Fibroblast of skin of scalp (primary cell): ENCODE data around the gene ALCAM.

Experiments used
- DNase-seq: peaks from one replicate; pipeline ENCODE4 v3.0.0-alpha.2; 2013

The ALCAM gene

DNA sequence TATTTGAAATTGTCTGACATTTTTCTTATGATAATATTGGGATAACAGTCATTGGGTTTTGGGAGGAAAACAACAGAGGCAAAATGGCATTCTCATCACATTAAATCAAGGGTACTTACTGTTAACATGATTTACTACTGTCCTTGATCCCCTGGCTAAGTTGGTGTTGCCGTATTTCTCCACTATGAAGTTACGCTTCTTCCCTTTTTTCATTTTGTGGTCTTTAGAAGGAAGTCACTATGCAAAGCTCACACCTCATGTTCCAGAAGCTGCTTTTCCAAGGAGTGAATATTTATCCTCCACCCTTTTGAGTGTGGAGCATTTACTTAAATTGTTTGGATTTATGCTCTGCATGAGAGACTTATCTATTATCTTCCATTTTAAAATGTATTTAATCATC, 63.7 kb downstream of the ALCAM start:
- DNase-seq = no peak

DNA sequence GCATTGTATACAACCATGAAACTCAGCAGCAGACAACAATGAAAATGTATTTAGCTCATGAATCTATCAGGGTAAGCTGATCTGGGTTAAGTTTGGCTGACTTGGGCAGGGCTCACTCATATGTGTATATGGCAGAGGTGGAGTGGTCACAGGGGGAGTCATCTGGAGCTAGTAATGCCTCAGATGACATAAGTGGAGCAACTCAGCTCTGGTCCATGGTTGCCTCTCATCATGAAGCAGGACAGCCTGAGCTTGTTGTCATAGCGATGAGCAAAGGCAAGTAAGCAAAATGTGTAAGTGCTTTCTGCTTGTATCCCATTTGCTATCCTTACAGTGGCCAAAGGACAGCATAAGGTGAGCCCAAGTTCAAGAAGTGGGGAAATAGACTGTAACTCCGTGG, 64.5 kb downstream of the ALCAM start:
- no peak for DNase-seq

DNA sequence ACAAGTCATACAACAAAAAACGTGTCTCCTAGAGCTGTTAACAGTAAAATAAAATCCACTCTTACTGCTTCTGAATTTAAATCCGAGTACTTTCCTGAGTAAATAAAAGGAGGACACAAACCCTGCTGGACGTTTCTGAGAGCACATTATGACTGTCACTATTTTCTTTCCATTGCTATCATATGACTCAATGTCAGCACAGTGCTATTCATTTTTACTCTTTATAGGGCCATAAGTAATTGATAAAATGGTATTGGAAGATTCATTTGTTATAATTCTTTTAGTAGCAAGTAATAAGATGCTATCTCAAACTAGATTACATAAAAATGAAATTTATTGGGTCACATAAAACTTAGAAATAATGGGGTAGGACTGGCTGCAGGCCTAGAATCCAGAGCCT, 68.6 kb downstream of the ALCAM start:
- DNase-seq = no peak

DNA sequence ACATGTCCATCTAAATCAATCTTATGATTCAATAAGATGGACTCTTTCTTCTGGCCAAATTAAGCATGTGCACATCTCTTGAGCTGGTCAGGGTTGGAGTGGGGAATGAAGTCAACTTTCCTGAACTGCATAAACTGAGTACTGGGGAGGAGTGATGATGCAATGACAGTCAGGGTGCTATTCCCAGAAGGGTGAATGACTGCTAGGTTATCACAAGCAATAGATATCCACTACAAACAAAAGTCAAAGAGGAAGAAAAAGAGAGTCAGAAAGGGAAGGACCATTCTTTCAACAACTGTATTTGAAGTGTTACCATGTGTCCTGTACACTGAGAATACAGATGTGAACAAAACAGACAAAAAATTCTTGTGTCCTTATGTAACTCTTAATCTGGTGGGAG, 70.0 kb downstream of the ALCAM start:
- no peak for DNase-seq

DNA sequence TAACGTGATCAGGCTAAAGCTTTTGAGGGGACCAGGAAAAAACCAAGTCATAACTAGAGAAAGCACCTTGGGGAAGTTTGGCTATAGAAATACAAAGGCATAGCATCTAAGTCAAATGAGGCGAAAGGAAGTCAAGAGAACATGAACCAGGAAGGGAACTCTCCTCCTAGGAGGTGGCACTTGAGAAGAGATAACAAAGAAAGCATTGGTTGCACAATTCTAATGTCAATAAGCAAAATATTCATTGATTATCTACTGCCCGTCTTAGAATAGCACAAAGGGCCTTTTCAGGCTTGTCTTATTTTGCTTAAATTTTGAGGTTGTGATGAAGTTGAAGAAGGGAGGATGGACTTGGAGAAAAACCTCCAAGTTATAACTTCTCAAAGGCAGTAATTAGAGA, 73.4 kb downstream of the ALCAM start:
- no peak for DNase-seq

DNA sequence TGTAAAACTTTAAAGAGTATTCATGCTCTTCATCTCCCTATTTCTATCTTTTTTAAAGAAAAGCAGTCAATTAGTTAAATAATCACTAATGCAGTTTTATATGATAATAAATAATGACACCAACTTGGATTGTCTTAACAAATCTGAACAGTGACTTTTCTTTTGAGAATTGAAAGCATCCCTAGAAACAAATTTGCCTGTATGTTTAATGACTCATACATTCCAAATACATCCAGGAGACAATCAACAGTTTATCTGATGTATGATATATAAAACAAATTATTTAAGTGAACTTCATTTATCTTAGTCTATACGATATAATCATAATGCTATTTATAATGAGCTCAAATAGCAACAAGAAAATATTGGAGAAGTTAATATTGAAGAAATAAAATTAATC, 78.0 kb downstream of the ALCAM start:
- DNase-seq = peak; percentile 53

DNA sequence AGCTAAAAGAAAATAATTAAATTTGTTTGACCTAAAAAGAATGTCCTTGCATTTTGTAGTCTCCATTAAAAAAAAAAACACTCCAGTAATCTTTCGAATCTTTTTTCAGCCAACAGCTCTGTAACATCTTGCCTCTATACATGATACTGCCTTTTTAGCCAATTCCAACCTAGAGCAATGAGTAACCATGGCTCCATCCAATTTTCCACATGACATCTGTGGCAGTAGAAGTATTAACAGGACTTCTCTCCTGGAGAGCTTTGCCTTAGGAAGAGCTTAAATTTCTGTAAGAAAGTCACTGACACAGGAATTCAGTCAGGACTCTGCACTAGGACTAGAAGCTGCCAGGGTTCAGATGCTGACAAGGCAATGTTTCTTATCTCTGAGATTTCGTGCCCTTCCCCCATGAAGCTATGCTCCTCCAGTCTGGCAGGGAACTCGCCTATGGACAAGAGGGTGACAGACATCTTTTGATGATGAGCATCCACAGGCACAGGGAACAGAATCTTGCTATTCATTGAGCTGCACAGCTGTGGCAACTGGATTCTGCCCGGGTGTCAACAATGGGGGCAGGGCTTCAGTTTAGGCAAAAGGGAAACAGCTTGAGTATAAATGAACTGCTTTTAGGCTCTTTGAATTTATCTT, 81.8 kb downstream of the ALCAM start:
- DNase-seq = no peak

DNA sequence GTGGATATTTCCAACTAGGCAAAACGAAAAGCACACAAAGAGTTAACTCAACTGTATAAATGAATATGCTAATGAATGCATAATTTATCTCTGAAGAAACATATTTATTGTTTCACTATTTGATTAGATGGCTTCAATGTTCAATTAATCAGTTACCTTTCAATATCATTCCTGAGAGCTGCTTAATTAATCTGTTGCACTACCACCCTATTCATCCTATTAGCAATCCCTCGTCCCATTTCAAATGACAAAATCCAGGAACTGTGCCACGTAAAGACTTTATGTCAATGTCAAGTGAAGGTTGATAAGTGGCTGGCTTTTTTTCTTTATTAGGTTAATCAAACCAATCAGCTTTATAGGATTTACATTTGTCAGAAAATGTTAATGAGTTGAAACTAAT, 82.7 kb downstream of the ALCAM start:
- no peak for DNase-seq

DNA sequence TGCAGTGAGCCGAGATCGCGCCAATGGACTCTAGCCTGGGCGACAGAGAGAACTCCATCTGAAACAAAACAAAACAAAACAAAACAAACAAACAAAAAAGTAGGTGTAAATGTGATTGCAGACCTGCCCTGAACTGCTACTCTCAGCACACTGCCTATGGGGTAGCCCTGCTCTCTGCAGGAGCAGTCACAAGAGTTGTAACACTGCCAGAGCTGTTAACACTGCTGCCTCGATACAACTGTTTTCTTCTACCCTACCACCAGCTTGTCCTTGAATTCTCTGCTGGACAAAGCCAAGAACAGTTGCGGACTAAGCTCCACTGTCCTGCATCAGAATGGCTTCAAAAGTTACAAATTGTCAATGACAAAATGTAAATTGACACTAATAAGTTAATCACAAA, 89.3 kb downstream of the ALCAM start:
- DNase-seq = no peak

DNA sequence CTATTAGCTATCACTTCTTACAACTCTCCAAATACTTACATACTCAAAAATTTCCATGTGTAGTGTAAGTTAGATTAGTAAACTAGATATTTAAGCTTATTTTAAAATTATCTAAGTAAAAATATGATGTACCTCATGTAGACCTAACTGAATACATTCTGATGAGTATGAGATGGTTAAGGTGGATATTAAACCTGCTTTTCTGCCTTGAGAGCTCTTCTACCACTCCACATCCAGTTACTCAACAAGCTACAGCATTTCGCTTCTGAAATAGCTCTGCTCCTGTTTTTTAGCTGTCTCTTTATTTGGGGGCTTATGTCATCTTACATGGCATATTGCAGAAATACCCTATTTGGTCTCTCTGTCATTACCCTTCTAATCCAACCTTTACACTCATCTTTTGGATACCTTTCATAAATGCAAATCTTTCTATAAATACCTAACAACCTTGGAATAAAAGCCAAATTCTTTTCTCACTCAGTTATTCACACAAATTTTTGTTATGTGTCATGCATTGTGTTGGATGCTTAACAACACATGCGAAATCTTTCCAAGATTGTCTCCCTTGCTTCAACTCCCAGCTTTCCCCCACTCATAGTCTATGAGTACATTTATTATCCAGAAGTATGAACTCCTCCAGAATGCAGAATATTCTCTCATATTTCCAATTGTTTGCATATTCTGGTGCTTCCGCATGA, 92.0 kb downstream of the ALCAM start:
- DNase-seq = peak; percentile 69

DNA sequence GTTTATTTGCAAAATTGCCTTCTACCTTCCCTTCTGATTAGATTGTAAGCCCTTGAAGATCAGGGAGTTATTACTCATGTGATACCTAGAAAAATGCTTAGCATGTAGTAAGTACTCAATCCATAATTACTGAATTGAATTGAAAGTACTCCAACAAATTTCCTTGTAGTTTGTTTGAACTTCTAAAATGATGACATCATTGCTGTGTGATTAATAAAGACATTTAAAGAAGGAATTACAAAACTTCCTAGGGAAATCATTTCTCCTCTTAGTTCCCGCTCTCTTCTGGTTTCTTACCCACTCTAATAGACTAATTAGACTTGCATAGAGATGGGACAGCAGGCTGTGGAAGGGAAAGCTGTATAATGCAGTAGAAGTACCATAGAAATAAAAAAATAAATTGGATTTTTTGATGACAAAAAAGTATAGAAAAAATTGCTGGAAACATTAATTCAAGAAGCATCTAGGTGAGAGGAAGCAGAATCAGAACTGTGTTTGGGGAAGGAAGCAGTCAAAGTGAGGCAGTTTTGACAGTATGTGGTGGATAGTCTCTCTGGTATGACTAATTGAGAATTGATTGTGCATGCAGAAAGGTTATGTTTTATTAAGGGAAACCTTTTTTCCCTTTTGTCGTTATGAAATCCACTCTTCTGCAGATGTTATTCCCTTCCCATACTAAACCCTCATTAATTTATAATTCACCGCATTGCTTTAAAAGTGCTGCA, 93.0 kb downstream of the ALCAM start:
- peak; percentile 16 for DNase-seq

DNA sequence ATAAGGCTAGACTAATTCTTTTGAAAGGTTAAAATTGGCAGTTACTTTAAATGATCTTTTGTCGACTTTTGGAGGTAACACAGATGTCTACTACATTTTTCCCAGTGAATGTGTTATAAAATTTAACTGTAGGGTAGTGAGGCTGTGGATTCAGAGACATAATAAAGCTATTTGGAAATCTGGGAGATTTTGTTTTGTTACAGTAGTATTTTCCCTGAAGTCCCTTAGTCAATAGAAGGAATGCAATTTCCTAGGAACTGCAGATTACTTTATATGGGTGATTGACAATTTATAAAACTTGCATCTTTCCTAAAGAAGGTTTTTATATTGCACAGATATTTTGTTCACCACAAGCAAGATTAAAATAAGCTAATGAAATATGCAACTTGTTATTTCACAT, 96.9 kb downstream of the ALCAM start:
- no peak for DNase-seq

DNA sequence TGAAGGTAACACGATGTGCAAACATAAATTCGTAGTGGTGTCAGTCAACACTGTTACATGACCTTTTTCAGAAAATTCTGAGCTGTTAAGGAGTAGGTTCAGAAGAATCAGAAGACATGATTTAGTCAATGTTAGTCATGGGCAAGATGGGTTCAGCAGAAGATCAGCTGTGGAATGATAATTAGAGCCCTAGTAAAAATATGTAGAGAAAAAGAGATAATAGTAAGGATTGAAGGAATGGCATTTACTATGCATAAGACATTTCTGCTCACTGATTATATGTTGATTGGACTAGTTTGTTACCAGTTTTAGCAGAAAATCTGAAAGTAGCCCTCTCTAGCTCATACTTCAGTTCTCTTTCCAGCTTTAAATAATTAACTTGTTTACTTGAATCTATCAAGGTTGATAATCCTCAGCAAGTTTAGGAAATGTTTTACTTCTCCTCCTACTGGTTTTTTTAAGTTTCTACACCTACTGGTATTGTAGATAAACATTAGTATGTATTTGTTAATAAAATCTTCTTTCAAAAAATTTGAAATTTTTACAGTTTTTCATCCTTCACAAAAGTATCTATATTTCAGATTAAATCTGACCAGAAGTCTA, 98.6 kb downstream of the ALCAM start:
- DNase-seq = no peak

DNA sequence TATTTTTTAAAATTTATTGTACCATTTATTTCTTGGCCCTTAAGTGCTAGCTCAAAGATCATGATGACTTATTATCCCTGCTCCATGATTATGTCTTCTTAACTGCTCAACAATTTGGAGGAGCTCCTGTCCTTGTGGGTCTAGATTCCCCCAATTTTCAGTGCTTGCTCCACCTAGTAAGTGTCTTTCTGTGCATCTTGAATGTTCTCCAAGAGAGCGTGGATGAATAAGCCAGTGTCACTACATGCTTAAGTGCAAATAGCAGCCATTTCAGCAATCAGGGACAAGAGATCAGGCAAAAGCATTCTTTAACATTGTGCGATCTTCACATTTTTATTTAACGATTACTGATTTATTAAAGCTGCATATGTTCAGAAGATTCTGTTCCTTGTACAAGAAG, 99.4 kb downstream of the ALCAM start:
- DNase-seq = no peak

DNA sequence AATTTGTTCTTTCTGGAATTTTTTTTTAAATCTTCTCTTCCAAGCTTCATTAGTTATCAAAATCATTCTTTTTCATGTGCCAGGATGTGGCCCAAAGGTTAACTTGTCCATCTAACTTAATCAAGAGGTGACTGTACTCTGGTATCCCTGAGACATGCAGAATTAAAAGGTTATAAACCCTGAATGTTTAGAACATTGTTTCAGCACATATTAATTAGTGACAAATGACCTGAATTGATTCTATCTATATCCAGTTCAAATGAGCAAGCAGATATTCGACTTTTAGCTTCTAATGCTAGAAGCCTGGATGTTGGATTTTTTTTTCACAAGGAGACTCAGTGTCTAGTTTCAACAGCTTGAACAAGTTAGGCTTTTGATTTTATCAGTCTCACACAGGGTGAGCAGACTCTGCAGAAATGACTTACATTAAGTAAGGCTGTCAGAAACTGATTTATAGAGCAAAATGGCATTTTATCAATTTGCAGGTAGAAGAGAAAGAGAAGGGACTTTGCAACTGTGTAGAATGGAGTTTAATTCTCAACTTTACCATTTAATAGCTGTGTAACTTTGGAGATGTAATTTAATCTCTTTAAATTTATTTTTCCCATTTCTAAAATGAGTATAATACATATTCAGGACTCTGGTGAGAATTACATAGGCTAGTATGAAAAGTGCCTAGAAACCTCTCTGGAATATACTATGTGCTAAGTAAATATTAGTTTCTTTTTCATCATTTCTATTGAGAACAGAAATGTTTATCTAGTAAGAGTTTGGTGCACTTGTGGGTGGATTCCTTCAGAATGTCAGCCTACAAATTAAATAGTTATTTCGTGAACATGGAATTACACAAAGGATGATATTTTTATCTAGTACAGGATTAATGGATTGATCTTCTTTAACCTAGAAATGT, 100.0 kb downstream of the ALCAM start:
- DNase-seq = no peak

DNA sequence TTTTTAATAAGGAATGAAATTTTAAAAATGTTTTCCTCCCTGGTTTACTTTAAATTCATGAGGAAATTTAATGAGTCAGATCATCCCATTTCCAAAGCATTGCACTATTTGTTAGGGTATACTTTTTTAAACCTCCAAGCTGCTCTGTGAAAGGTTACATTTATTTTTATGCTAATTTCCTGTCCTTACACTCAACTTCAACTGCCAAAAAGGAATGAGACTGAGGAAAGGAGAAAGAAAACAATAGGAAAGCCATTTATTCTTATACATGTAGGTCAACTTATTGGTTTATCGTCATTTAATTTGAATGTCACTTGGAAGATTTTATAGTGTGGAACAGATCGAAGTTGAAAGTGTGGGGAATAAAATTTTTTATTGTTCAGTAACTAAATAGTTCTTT, 104.1 kb downstream of the ALCAM start:
- DNase-seq = no peak

DNA sequence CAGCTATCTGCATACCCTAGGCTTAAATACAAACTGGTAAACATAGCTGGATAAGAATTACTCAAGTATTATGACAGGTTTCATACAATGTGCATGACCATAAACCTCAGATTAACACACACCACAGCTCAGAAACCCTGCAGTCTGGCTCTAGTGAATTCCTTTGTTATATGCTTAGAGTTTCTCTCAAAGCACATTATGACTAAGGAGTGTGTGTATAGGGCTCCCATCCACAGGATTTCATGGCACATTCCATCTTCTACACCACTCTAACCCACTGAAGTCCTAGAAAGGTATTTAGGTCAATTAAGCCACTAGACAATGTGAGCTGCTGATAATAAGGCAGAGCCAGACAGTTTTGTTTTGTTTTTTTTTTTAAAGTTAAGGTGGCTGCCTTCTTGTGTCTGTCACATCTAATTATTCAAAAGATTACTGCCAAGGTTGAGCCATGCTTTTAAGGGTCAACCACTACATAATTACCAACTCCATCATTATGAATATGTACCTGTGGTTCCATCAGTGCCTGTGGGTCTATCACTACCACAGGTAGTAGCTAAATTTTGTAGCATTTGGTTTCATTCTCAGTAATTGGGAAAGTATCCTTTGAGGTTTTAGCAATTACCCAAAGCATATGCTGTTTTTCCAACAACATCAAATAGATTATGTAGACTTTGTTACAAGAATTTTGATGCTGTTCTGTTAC, 107.0 kb downstream of the ALCAM start:
- peak; percentile 88 for DNase-seq

DNA sequence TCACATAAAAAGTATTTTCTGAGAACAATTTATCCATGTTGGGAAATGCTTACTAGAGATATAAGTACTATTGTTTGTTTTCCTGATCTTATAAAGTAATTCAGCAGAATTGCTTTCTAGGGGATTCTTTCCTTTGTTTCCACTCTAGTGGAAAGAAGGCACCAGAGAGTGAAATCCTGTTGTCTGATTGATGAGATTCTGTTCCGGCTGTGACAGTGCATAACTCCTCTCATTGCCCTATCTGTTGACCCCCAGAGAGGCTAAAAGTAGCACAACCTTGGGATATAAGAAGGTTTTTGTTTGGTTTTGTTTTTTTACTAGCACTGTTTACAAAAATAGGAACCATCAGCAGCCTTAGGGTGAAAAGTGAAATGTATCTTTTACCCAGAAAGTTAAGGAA, 114.1 kb downstream of the ALCAM start:
- no peak for DNase-seq

DNA sequence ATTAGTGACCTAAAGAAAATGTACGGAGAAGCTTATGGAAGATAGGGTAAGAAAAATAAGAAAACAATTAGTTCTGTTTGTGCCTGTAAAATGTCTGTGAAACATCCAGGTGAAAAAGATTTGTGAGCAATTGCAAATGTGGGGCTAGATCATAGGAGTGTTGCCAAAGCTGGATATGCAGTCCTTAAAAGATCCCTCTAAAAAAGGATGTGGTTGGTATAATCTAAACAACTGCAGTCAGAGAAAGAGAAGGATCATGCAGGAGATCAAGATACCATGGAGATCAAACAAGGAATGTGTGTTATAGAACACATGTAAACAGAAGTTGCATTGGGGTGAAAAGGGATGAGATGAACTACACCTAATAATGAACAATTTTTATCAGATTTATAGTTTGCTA, 116.8 kb downstream of the ALCAM start:
- no peak for DNase-seq

DNA sequence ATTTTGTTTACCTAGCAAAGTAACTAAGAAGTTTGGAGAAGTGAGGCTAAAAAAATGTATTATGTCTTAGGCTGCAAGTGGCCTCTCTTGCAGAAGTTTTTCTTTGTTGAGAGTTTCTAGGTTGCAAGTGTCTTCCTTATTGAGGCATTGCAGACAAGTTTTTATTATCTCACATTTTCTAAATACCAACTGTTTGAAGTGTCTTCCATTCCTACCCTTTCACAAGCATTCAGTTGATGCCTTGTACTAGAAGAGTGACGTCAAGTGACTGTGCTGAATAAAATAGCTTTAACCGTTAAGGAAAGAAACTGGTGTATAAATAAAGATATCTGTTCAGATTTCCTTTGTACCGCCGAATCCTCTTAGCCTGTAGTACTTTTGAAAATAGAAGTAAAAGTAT, 123.3 kb downstream of the ALCAM start:
- no peak for DNase-seq

DNA sequence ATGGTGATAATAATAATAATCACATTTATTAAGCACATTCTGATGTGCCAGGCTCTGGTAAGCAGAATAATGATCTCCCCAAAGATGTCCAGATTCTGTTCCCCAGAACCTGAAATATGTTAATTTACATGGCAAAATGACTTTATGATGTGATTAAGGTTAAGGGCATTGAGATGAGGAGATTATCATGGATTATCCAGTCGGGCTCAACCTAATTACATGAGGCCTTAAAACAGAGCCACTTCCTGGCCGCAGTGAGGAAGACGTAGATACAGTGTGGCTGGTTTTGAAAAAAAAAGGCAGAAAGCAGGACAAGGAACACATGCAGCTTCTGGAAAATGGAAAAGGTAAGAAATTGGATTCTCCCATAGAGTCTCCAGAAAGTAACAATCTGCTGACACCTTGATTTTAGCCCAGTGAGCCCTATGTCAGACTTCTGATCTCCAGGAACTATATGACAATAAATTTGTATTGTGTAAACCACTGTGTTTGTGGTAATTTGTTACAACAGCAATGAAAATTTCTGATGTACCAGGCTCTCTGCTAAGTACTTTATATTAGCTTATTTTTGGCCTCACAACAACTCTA, 126.7 kb downstream of the ALCAM start:
- no peak for DNase-seq

DNA sequence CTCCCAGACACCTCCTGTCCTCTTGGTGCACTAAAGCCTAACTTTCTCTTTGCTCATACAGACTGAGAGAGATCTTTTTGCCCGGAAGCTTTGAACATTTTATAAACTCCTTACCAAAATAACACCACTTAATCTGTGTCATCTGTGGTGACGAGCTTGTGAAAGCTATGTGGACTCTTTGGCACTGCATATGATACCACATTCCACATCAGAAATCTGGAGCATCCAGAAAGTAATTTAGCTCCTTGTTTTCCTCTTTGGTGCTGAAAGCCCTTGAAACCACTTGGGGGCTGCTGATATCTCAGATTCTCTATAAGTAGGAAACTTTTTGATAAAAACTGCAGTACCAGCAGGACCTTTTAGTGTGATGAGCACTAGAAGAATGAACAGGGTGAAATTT, 128.3 kb downstream of the ALCAM start:
- peak; percentile 85 for DNase-seq
